ENCODE results near the gene KCNMB2. TPM values are rescaled to one million over a fixed set of nuclear protein-coding genes. Genes with fewer than 3 reads are reported as not detected.

Gene KCNMB2
- 0.24 and 2.1 TPM in 2 replicates for total RNA-seq

GRCh38 chr3:178536211-178537079 lies at the start of gene KCNMB2:
Gene KCNMB2 (plus strand): TSS chr3:178536436.

Measured in hair follicle dermal papilla cell (primary cell).